ENCODE data around the gene CENPX.

Gene CENPX

GRCh38 chr17:82022310-82022980 is at the start of gene CENPX:
Gene CENPX, minus strand, starts transcription at chr17:82022878. Its CDS starts 17 bp downstream, at chr17:82022861.
- no peak for DNase-seq (ENCODE audit: low read depth)

GRCh38 chr17:82070611-82071010 is 47.9 kb upstream of the CENPX start:
- no peak for DNase-seq (ENCODE audit: low read depth)

DNA sequence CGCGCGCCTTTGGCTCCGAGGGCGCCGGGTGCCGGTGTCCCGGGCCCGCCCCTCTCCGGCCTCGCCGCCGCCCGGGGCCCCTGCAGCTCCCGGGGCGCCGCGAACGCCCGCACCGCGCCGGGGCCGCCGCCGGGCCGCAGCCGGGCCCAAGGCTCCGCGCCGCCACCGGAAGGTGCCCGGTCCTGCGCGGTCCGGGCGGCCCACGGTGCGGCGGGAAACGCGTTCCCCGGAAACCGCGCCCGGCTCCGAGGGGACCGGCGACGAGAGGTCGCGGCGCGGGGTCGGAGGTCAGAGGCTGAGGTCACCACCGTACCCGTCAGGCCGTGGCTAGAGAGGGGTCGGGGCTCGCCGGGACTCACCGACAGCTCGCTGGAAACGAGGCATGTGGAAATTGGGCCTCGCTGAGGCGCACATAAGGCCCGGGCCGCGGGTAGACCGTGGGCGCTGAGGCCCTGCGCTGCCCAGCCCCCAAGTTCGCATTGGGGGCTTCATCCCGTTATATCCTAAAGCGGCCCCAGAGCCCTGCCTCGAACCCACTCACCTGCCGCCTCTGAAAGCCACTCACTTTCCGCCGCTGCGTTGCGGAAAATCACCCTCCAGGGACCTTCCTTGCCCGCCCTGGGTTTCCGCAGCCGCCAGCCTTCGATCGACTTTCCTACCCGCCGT is 43.1 kb upstream of the CENPX start, which contains the start of gene DUS1L:
DUS1L (minus strand) TSS at position 167 of the 666 bp plus-strand sequence. CDS start 745 bp downstream, outside the sequence.
- peak; percentile 49 for DNase-seq (ENCODE audit: low read depth)

DNA sequence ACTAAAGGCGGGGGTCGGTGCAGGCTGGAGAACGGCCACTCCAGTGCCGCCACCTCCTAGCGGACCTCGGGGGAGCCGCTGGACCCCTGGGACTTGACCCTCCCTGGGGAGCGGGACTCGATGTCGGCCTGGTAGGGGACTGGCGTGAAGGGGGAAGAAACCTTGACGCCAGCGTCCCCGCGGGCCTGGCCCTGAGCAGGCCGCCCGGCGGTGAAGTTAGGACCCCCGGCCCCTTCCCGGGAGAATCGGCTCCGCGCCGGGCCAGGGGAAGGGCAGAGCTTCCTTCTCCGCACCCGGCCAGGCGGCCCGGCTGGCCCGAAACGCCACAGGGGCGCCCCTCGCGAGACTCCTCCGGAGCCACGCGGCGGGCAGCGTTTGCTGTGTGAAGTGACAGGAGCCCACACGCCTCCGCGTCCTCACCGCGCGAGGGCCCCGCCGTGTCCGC is 42.5 kb upstream of the CENPX start:
- no peak for DNase-seq (ENCODE audit: low read depth)

DNA sequence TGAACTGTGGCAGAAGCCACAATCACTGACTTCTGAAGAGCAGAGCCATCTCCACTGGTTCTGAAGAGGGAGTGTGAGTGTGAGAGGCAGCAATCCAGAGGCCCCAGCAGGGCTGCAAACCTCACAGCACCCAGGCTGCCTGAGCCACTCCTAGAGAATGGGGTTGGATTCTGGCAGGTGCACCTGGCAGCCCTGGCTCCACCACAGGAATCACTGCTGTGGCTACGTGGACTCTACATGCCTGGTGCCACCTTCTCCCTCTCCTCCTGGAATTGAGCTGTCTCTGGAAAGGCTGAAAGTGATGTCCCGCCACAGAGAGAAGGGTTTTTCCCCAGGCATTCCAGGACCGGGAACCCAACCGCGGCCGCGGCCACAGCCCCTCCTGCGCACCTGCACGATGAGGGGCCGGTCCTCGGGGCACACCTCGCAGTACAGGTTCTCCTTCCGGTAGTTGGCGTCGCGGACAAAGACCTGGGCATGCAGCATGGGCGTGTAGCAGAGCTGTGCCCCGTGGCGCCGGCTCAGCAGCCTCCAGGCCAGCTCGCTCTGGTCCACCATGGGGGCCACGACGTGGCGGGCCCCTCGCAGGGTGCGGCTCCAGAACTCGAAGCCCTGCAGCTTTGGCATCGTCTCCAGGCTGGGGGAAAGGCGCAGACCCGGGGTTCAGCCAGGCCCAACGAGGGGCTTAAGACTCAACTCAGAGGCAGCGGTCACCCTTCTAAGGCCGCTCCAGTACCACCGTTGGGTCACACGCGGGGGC is 41.9 kb upstream of the CENPX start:
- DNase-seq (ENCODE audit: low read depth), result no peak

GRCh38 chr17:82063424-82064415 is 41.0 kb upstream of the CENPX start:
- no peak for DNase-seq (ENCODE audit: low read depth)

DNA sequence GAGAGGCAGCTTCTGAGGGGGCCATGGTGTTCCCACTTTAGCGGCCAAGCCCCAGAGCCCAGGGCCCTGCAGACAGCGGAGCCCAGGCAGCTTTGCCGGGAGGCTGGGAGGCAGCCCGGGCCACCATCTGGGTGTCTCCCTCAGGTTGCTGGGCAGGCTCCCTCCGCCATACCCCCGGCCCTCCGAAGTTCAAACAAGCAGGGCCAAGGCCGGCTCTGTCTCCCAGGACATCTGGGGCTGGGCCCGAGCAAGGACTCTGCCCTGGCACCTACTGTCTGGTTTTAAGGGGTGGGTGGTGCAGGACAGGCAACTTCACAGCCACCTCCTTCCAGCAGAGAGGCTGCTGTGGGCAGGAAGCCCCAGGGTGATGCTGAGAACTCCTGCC is 40.3 kb upstream of the CENPX start:
- no peak for DNase-seq (ENCODE audit: low read depth)

DNA sequence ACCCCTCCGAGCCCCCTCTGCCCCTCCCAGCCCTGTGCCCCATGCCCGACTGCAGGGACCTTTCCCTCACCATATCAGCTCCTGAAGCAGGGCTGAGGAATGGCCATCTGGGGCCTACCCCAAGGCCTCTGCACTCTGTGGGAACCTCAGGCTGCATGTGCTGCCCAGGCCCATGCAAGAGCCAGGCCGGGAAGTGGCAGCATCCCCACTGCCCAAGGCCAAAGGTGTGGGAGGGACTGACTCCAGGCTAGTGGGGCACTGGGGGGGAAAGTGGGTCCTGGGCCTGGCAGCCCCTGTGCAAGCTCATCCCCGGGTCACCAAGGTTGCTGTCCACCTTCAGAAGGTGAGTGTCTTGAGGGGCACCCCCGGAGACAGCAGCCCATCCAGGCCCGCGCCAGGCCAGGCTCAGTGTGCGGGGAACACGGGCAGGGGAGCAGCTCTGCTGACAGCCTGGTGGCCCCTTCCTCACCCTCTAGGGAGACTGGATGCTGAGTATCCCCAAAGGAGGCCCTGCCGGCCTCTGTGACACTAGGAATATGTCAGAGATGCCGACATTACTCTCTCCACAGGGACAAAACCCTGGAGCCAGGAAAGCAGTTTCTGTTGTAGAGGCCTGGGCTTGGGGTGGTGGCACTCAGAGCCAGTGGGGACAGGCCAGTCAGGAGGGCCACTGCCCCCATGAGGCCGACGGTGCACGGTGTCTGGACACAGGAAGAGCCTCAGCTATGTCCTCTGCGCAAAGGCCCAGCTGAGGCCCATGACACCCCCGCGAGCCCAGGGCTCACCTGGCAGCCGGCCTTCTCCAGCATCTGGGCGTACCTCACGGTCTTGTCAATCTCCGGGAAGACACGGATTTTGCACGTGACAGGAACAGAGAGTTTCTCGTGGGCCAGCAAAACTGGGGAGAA is 39.7 kb upstream of the CENPX start:
- no peak for DNase-seq (ENCODE audit: low read depth)

- no peak for DNase-seq (ENCODE audit: low read depth)
These were observed 38.6 kb upstream of the CENPX start for GRCh38 chr17:82061047-82061925.

GRCh38 chr17:82060614-82061013 is 37.9 kb upstream of the CENPX start:
- no peak for DNase-seq (ENCODE audit: low read depth)

DNA sequence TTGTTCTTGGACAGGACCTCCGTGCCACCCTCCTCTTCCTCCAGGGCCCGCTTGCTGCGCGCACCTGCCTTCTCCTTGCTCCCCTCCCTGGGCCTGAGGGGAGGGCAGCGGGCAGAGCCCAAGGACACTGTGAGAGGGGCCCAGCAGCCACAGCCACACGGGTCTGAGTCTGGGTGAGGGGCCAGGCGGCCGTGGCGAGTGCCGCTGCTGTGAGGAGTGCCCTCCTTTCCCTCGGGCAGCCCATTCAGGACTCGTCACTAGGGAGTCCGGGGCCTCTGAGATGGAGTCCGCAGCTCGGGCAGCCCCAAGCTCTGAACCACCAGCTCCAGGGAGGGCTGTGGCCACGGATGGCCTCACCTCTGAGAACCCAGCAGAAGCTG is 37.3 kb upstream of the CENPX start:
- no peak for DNase-seq (ENCODE audit: low read depth)

GRCh38 chr17:82059272-82060000 is 36.8 kb upstream of the CENPX start:
- no peak for DNase-seq (ENCODE audit: low read depth)

DNA sequence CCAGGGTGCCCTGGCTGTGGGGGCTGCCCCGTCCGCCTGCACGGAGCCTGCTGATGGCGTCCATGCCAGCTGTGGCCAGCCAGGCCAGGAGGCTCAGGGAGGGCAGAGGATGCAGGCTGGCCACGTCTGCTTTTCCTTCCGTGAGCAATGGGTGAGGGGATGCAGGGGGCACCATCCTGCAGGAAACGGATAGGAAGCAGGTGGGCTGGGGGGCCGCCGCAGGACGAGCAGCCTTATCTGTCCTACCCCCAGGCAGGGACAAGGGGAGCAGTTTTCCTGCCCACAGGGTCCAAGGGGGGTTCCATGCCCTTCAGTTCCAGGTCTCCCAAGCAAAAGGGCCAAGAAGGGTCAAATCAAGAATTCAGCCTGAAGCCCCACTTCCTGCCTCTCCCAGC is 36.2 kb upstream of the CENPX start:
- no peak for DNase-seq (ENCODE audit: low read depth)

DNA sequence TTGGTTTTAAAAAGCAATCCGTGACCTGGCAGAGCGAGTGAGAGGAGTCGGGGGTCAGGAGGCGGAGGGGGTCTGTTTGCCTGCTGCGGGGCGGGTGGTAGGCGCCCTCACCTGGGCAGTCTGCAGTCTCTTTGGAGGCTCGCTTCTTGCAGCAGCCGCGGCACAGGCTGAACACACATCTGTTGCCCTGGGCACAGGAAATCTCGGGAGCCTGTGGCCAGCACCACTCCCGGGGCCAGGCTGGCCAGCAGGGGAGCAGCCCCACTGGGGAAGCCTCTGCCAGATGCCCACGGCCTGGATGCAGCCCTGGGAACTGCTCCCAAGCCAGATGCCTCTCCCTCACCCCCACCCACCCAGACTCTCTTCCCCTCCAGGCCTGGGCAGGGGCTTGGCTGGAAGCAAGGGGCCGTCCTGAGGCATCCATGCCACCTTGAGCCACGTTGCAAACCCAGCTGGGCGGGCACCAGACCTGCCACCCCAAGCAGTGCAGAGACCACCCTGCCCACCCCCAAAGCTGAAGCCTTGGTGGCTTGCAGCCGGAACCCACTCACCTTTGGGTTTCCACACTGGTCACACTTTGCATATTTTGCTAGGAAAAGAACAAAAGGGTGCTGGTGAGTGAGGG is 35.7 kb upstream of the CENPX start:
- no peak for DNase-seq (ENCODE audit: low read depth)

DNA sequence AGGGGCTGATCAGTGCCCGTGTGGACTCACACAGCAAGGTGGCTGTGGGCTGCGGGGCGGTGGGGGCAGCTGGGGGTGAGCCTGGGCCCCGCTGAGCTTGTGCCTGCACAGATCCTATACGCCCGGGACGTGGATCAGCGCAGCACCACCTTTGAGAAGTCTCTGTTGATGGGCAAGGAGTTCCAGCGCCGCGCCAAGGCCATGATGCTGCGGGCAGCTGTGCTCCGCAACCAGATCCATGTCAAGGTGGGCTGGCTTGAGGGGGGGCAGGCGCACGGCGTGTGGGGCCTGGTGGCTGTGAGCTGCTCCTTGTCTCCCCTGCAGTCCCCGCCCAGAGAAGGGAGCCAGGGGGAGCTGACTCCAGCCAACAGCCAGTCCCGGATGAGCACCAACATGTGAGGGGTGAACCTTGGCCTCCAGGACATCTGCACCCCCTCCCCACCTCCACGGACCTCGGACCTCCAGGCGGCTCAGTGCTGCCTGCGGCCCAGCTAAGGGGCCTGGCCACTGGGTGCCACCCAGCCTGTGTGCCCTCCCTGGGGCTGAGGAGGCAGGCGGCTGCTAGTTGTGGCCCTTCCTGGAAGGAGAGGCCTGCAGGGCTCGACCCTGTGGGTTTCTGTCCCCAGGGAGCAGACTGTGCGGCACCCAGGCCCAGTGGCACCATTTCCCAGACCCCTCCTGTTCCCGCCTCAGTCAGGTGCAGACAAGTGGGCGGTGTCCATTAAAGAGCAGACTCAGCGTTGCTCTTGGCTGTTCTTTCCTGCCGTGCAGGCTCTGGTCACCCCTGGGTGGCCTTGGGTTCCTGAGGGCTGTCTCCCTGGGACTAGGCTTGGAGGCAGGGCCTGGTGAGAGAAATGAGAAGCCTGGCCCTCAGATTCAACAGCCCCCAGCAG is 34.3 kb upstream of the CENPX start:
- no peak for DNase-seq (ENCODE audit: low read depth)

DNA sequence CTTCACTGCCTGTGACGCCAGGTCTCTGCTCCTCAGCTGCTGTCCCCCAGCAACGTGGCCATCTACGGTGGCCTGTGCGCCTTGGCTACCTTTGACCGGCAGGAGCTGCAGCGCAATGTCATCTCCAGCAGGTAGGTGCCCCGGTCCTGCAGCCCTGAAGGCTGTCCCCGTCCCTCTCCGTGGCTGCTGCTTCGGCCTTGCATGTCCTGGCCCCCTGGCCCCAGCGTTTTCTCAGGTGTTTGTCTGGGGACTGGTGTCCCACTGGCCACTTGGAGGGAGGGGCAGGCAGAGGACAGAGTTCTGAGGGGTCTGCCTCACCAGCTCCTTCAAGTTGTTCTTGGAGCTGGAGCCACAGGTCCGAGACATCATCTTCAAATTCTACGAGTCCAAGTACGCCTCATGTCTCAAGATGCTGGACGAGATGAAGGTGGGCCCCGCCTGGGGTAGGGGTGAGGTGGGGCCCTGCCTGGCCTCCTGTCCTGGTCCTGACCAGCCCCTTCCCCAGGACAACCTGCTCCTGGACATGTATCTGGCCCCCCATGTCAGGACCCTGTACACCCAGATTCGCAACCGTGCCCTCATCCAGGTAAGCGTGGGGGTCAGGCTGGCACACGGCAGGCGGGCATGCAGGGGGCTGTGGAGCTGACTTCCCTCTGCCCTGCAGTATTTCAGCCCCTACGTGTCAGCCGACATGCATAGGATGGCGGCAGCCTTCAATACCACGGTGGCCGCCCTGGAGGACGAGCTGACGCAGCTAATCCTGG is 33.5 kb upstream of the CENPX start:
- DNase-seq (ENCODE audit: low read depth), result no peak
